Measurements from ENCODE around the gene SLC44A1.

SLC44A1 gene

GRCh38 chr9:105269593-105269992 lies 25.1 kb downstream of the SLC44A1 start:
- H3K4me3 ChIP-seq (ENCODE audit: low read depth, low read length) = no peak overlapping the region

DNA sequence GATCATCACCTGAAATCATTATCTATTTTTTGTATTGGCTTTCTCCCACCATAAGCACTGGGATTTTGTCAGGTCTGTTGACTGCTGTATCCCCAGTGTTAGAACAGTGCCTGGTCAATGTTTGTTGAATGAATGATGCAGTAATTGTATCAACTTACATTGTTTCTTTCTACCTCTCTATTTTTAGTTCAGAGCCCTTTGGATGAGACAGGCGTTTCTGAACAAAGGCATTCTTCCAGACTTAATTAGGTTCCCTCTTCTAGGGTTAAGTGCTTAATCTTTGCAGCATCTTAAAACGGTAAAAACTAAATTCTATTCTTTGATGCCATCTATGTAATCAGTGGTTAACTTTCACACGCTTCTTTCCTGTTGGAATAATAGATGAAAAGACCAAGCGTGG lies 26.3 kb downstream of the SLC44A1 start:
- H3K4me3 ChIP-seq (ENCODE audit: low read depth, low read length) = no peak overlapping the region

DNA sequence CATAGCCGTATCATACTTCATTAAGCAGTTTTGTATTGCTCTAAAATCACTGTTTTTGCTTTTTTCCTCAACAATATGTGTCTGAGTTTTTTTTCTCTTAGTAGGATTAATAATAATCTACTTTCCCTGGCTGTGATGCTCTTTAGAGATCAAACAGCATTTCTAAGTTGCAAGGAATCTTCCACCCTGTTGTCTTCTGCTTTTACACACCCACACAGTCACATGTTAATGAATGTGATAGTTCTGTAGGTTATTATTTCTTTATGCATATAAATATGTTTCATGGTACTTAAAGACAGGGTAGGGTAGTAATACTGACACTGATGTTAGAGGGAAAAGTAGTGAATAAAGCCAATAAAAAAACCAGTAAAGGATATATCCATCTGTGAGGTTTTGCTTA lies 29.3 kb downstream of the SLC44A1 start:
- H3K4me3 ChIP-seq (ENCODE audit: low read depth, low read length) = no peak overlapping the region

DNA sequence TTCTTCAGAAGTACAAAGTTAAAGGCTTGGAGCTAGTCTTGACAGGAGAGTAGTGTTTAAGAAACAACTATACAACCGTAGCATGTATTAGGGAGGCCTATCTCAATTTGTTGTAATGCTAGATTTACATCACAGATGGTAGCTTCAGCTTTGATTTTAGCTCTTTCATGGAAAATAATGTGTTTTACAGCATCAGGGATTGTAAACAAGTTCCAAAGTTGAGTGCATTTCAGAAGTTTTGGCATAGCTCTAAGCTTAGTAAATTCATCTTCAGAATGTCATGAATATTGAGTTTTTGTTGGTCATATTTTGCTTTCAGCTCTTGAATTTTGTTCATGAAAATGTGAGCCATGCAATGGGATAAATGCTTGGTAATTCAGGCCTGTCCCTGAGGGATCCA lies 30.7 kb downstream of the SLC44A1 start:
- H3K4me3 ChIP-seq (ENCODE audit: low read depth, low read length) = no peak overlapping the region

- H3K4me3 ChIP-seq (ENCODE audit: low read depth, low read length) = no peak overlapping the region
Observed at GRCh38 chr9:105275938-105276337, 31.5 kb downstream of the SLC44A1 start.

- H3K4me3 ChIP-seq (ENCODE audit: low read depth, low read length) = no peak overlapping the region
Observed at GRCh38 chr9:105278751-105279150, 34.3 kb downstream of the SLC44A1 start.

DNA sequence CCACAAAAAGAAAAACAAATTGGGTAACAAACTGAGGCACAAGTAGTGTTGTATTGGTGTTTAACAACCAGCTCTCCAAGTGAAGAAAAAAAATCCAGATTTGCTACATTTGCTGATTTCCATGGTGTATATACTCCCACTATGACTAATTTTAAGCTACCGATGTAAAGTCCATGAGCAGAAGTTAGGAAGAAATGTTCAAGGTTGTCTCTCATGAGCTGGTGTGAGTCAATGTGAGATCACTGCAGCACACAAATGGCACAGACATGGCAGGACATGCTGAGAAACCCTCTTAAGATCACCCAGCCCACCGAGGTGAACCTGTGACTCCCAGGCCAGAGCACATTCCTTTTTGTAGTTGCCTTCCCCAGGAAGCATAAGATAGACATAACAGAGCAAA lies 36.2 kb downstream of the SLC44A1 start:
- H3K4me3 ChIP-seq (ENCODE audit: low read depth, low read length) = no peak overlapping the region

DNA sequence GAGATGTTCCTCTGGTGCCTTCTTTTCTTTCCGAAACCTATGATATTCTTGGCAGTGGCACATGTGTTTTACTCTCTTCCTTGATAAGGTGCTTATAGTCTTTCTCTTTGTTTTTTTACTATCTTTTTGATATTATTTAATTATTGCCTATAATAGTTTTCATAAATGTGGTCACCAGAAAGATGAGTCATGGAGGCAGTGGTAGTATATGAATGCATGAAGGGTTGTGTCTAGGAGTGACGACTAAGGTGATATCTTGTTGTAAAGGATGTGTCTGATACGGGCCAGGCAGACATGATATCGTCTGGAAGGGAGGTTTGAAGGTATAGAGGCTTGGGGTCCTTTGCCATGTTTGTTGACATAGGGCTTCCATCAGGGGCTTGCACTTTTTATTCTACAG lies 36.8 kb downstream of the SLC44A1 start:
- no peak overlapping the region for H3K4me3 ChIP-seq (ENCODE audit: low read depth, low read length)

DNA sequence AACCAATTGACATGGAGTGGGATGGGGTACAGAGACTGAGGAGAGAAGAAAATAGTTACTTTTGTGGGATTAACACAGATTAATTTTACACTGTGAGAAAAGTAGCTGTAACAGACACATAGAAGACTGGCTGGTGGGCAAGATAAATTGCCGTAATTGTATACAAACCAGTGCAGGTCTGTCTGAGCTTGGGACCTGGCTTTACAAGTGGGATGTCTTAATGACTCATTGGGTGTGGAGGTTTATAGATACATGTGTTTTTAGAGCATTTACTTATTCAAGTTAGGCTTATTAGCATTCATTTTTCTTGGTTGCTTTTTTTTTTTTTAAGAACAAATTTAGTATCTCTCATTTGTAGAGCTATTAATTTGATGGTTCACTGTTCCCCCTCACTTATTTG lies 37.5 kb downstream of the SLC44A1 start:
- no peak overlapping the region for H3K4me3 ChIP-seq (ENCODE audit: low read depth, low read length)

GRCh38 chr9:105282870-105283621 lies 38.6 kb downstream of the SLC44A1 start:
- no peak overlapping the region for H3K4me3 ChIP-seq (ENCODE audit: low read depth, low read length)

DNA sequence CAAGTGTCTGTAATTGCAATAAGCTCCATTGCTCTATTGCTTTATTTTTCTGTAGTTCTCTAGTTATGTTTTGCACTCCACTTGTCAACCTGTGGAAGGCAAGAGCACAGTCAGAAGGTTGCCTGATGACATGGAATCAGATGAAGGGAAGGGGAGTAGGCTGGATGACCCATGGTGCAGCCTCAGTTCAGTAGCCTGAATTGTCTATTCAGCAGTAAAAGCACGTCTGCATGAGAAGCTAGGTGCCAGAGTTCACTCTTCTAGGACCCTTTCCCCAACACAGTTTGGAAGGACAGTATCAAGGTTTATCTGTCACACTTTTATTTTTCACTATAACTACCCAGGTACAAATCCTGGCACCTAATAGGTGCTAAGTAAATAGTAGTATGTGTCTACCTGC lies 39.3 kb downstream of the SLC44A1 start:
- H3K4me3 ChIP-seq (ENCODE audit: low read depth, low read length) = no peak overlapping the region

DNA sequence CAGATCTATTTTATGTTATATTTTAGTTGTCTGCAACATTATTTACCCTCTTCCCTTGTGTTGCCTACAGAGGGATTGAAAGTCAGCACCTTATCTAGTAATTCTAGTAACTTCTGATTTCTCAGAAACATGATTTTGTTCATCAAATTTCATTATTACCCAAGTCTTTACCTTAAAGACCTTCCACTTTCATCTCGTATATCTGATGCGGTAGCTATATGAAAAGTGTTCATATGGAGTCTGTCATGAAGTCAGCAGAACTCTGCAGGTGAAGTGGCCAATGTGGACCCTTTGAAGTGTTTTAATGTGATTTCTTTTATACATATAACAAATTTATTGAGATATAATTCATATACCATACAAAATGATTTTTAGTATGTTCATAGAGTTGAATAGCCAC lies 40.0 kb downstream of the SLC44A1 start:
- no peak overlapping the region for H3K4me3 ChIP-seq (ENCODE audit: low read depth, low read length)

GRCh38 chr9:105286098-105286497 lies 41.6 kb downstream of the SLC44A1 start:
- no peak overlapping the region for H3K4me3 ChIP-seq (ENCODE audit: low read depth, low read length)

GRCh38 chr9:105289305-105289704 lies 44.9 kb downstream of the SLC44A1 start:
- no peak overlapping the region for H3K4me3 ChIP-seq (ENCODE audit: low read depth, low read length)

- H3K4me3 ChIP-seq (ENCODE audit: low read depth, low read length) = no peak overlapping the region
Observed at GRCh38 chr9:105290418-105290817, 46.0 kb downstream of the SLC44A1 start.

DNA sequence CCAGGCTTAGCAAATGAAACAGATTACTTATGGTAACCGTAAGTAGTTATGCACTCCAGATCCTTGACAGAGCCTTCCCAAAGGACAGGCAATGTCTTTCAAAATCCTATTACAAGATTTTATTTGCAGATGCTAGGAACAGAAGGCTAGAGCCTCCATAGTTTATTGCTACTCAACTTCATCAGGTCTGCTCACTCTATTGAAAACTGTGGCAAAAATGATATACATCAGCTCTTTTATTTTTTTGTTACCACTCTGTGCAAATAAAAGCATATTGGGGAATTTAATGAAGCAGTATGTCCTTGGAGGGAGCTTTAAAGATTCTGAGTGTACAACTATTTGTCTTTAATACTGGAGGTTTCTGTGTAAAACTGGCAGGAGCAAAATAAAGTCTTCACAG lies 46.5 kb downstream of the SLC44A1 start:
- no peak overlapping the region for H3K4me3 ChIP-seq (ENCODE audit: low read depth, low read length)

GRCh38 chr9:105291422-105291859 lies 47.0 kb downstream of the SLC44A1 start:
- no peak overlapping the region for H3K4me3 ChIP-seq (ENCODE audit: low read depth, low read length)

GRCh38 chr9:105291938-105292337 lies 47.5 kb downstream of the SLC44A1 start:
- H3K4me3 ChIP-seq (ENCODE audit: low read depth, low read length) = no peak overlapping the region

DNA sequence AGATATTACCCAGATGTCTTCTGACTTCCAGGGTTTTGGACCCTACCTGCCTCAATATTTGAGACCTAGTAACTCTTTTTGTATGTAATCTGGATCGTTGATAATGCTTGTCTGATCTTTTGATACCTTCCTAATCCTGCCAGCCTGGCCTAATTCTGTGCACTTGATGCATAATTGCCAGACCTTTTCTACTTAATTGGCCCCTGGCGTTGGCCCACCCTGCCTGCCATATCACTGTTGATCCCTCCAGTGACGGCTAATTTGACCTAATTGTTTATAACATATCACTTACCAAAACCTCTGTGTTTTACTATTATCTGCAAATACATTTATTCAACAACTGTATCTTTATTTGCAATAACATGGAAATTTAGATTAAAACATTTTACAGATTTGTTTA lies 49.0 kb downstream of the SLC44A1 start:
- H3K4me3 ChIP-seq (ENCODE audit: low read depth, low read length) = no peak overlapping the region

- H3K4me3 ChIP-seq (ENCODE audit: low read depth, low read length) = no peak overlapping the region
Observed at GRCh38 chr9:105295201-105295550, 50.7 kb downstream of the SLC44A1 start.

GRCh38 chr9:105295986-105296385 lies 51.5 kb downstream of the SLC44A1 start:
- no peak overlapping the region for H3K4me3 ChIP-seq (ENCODE audit: low read depth, low read length)

DNA sequence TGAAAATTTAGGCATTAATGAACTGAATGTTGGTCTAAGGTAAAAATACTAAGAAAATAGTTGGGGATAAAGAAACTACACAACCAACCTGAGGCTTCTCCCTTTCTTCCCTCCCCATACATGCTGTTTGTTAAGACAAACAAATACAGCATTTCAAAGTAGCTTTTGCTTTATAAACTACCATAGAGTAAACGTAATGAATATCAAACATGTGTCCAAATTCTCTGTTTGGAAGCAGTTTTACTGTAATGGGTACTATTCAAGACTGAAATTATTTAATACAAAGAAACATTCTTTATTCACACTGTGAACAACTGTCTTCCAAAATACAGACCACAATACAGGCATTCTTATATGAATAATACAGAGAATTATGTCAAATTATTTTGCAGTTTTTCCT lies 52.0 kb downstream of the SLC44A1 start:
- no peak overlapping the region for H3K4me3 ChIP-seq (ENCODE audit: low read depth, low read length)

DNA sequence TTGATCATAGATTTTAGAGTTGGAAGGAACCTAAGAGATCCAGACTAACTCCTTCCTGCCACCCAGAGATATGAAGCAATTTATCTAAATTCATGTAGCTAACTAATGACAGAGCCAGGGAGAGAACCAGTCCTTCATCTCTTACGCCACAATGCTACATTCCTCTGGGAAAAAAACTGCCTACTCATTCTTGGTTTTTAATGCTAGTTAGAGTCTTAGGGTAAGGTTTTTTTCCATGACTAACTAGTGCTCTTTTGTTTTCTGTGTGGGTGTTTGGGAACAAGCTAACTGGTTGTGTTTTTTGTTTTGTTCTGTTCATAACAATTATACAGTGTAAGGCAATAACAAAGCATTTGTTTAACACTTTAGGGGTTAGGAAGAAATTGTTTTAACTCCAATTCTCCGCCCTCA lies 52.4 kb downstream of the SLC44A1 start:
- H3K4me3 ChIP-seq (ENCODE audit: low read depth, low read length) = no peak overlapping the region

Data from iPS-11a (cell line).